Immature natural killer cell (primary cell): Measurements from ENCODE around the gene ANXA3. TPM values are rescaled to one million over a fixed set of nuclear protein-coding genes. Genes with fewer than 3 reads are reported as not detected.

Experiments used
- DNase-seq, 3 donors: peaks; one replicate each; pipeline ENCODE4 v3.0.0; 2022; ENCODE audit warnings: mixed read lengths in 1 of 3
- H3K27ac Mint-ChIP-seq, 6 donors: one replicate each; pipeline ENCODE4 v1.8.0; 2020; ENCODE audit warnings: mixed read lengths in 6 of 6, mild to moderate bottlenecking in 5 of 6, inconsistent platforms in 4 of 6, moderate library complexity in 3 of 6
- H3K27me3 Mint-ChIP-seq, 3 donors: one replicate each; pipeline ENCODE4 v1.8.0; 2020 to 2021; ENCODE audit warnings: low read depth in 3 of 3, mild to moderate bottlenecking in 3 of 3, mixed read lengths in 3 of 3, moderate library complexity in 3 of 3, inconsistent platforms in 1 of 3
- H3K36me3 Mint-ChIP-seq, 3 donors: one replicate each; pipeline ENCODE4 v1.8.0; 2020; ENCODE audit warnings: mixed read lengths in 3 of 3, inconsistent platforms in 2 of 3, mild to moderate bottlenecking in 2 of 3
- H3K4me1 Mint-ChIP-seq, 2 donors: one replicate each; pipeline ENCODE4 v1.8.0; 2020; ENCODE audit warnings: inconsistent platforms in 2 of 2, mild to moderate bottlenecking in 2 of 2, mixed read lengths in 2 of 2, moderate library complexity in 1 of 2
- H3K4me3 Mint-ChIP-seq, 5 donors: one replicate each; pipeline ENCODE4 v1.8.0; 2020; ENCODE audit warnings: mild to moderate bottlenecking in 5 of 5, mixed read lengths in 5 of 5, inconsistent platforms in 3 of 5, moderate library complexity in 3 of 5
- H3K9me3 Mint-ChIP-seq, 6 donors: one replicate each; pipeline ENCODE4 v1.8.0; 2020; ENCODE audit warnings: mild to moderate bottlenecking in 6 of 6, mixed read lengths in 6 of 6, inconsistent platforms in 4 of 6, moderate library complexity in 3 of 6
- polyA plus RNA-seq, 3 donors: library from polyadenylated mRNA; unstranded; fragments of 300-500 nt; fragmentation: Illumina TruSeq; gene quantifications; one replicate each; pipeline ENCODE4 v1.2.3, GENCODE V29; 2021

The ANXA3 gene
- polyA plus RNA-seq, 3 donors from 2014 or later, result not detected

DNA sequence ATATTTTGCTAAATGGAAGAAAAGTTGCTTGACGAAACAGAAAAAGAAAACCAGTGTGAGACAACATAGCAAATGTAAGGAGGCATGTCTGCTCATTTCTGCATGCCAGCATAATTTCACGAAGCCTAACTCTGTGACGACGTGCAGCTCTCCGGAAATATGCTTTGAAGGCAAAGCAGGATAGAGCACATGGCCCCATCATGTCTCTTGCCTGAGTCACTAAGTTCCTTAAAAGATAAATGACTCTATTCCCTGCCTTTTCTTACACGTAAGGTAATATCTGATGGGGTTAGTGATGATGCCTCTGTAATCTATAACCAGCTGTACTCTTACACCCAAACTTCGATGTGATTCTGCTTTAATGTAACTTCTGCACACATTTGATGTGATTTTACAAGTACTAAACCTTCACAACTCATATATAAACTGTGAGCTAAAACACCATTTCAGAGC lies 64.5 kb downstream of the ANXA3 start:
- no peak overlapping the region for H3K4me3 Mint-ChIP-seq
- H3K9me3 Mint-ChIP-seq, result no peaks in the 10 kb centered on the region
- H3K27me3 Mint-ChIP-seq, result peaks cover 0 to 4% (median 1%) of the 10 kb centered on the region in 3 donors
- no peaks in the 10 kb centered on the region for H3K4me1 Mint-ChIP-seq
- DNase-seq, result no peak
- no peaks in the 10 kb centered on the region for H3K36me3 Mint-ChIP-seq
- no peak overlapping the region for H3K27ac Mint-ChIP-seq

DNA sequence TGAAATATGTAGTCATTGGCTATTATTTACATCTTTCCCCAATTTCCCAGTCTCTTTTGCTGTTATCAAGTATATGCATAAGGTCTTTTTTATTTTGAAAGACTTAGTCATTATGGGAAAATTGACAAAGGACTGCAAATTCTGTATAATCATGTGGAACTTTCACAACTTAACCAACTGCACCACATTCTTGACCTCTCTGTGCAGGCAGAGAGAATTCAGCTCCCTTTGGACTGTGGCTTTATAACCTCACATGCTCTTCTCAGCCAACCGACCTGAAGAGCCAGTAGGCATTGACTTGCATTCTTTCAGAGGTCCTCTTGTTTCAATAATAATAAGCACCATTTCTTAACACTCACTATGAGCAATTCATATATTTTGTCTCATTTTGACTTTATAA lies 66.9 kb downstream of the ANXA3 start:
- peaks cover 0 to 7% (median 0%) of the 10 kb centered on the region in 3 donors for H3K27me3 Mint-ChIP-seq
- DNase-seq, result no peak
- no peaks in the 10 kb centered on the region for H3K9me3 Mint-ChIP-seq
- H3K36me3 Mint-ChIP-seq, result no peaks in the 10 kb centered on the region
- H3K4me1 Mint-ChIP-seq, result no peaks in the 10 kb centered on the region
- no peak overlapping the region for H3K4me3 Mint-ChIP-seq
- no peak overlapping the region for H3K27ac Mint-ChIP-seq

DNA sequence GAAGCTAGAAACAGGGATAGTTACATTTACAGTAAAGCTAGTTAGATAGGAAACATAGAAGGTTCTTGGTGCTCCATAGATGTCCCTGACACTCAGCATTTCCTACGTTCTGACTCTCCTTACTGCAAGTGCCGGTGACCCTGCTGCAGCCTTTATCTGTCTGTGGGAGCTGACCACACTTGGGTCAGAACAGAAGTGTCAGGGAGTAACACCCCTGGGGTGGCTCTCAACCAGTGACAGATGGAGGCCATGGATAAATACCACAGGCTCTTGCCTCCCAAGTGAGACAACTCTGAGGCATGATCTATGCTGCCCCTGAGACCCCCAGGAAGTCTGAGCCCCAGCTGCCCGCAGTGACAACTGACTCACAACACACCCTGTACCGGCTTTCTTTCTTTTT lies 69.8 kb downstream of the ANXA3 start:
- H3K27me3 Mint-ChIP-seq, result peaks cover 0 to 6% (median 0%) of the 10 kb centered on the region in 3 donors
- no peaks in the 10 kb centered on the region for H3K9me3 Mint-ChIP-seq
- no peaks in the 10 kb centered on the region for H3K36me3 Mint-ChIP-seq
- no peak overlapping the region for H3K27ac Mint-ChIP-seq
- H3K4me1 Mint-ChIP-seq, result no peaks in the 10 kb centered on the region
- no peak overlapping the region for H3K4me3 Mint-ChIP-seq
- DNase-seq, result no peak

DNA sequence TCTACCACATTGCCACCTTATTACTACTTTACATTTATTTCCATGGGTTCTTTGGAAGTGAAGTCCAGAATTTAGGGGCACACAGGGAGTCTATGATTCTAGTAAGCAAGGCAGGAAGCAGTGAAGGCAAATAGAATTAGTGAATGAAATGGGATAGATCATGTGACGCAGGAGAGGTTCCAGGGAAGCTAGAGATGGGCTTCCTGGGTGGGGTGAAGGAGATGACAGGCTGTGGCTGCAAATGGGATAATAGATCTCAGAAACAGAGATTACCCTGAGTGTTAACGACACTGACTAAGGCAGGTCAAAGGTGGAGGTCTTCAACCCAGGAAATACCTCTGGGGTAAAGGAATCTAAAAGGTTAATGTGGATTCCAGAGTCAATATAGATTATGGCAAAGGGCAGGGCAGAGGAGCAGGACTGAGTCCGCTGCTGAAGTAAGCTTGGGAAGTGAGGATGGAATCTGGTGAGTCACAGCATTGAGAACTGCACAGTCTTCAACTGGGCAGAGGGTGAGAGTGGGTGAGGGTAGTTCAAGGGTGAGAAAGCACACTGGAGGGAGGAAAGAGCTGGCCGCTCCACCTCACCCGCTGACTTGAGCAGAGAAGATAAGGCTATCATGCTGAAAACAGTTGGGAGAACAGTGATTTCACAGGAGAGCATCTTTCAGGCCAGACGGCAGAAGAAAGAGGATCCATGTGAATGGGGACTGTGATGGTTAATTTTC lies 70.8 kb downstream of the ANXA3 start:
- H3K9me3 Mint-ChIP-seq, result no peaks in the 10 kb centered on the region
- H3K27me3 Mint-ChIP-seq, result peaks cover 0 to 8% (median under 1%) of the 10 kb centered on the region in 3 donors
- no peak overlapping the region for H3K4me3 Mint-ChIP-seq
- H3K4me1 Mint-ChIP-seq, result no peaks in the 10 kb centered on the region
- H3K27ac Mint-ChIP-seq, result no peak overlapping the region
- no peak for DNase-seq
- H3K36me3 Mint-ChIP-seq, result no peaks in the 10 kb centered on the region

DNA sequence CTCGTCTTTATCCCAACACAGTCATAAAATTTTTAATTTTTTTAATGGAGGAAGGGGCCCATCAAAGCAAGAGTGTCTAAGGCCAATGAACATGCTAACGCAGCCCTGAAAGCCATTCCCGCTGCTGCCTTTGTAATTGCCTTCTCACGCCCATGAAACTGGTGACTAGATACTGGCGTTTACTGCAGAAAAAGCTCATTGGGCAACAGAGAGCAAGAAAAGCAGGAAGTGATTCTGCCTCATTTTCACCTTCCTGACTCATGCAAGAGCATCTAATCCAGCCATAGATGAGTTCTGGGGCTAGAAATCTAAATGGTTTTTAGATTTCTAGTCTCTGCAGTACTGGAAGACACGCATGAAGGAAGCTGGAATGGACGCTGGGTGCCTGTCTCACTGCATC lies 72.5 kb downstream of the ANXA3 start:
- no peak for DNase-seq
- H3K27ac Mint-ChIP-seq, result no peak overlapping the region
- peaks cover 0 to 9% (median 2%) of the 10 kb centered on the region in 3 donors for H3K27me3 Mint-ChIP-seq
- H3K36me3 Mint-ChIP-seq, result no peaks in the 10 kb centered on the region
- no peaks in the 10 kb centered on the region for H3K9me3 Mint-ChIP-seq
- H3K4me1 Mint-ChIP-seq, result no peaks in the 10 kb centered on the region
- H3K4me3 Mint-ChIP-seq, result no peak overlapping the region

DNA sequence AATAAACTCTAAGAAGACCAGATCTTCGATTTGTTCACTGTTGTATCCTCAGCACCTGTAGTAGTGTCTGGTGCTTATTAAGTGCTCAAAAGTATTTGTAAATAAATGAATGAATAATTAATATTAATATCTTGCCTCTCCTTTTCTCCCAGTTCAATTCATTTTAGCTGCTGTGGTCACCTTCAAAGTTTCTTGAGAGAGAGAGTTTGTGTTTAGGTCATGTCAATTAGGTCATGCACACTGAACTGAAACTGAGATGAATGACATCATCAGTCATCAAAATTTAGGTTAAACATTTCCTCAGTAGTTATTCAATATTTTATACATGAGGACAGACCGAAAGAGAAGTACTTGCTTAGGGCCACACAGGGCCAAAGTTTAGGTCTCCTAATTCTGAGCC lies 73.5 kb downstream of the ANXA3 start:
- no peaks in the 10 kb centered on the region for H3K9me3 Mint-ChIP-seq
- no peak for DNase-seq
- no peak overlapping the region for H3K4me3 Mint-ChIP-seq
- peaks cover 0 to 10% (median 2%) of the 10 kb centered on the region in 3 donors for H3K27me3 Mint-ChIP-seq
- no peaks in the 10 kb centered on the region for H3K36me3 Mint-ChIP-seq
- H3K27ac Mint-ChIP-seq, result no peak overlapping the region
- H3K4me1 Mint-ChIP-seq, result no peaks in the 10 kb centered on the region

DNA sequence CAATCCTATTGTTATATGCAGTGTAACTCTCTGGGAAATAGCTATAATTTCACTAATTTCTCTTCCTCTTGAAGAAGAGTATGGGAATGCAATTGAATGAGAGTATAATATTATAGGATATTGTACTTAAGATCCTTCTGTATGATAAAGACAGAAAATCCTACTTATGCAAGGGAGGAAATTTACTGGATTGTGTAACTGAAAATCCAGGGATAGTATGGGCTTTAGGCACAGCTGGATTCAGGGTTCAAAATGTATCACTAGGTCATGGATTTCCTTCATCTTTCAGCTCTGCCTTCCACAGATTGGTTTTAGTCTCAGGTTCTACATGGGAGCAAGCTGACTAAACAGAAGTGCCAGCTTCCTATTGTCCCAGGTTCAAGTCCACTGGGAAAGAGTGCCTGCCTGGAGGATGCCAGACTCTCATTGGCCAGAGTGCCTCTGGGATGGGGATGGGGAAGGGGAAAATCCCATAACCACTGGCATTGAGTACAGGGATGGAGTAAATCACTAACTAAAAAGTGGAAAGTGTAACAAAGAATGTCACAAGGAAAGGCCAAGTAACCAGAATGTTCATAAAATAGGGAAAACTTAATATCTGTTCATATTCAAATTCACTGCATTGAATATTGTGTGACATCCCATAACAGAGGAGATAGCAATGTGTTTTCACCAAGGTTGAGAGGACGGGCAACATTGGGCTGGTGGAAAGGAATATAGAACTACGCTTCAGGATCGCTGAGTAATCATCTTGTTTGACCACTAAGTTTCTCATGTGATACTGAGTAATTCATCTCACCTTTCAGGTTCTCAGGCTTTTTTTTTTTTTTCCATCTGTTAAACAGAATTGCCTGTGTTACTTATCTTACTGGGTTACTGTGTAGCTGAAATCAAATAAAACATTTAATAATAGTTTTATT lies 75.7 kb downstream of the ANXA3 start:
- no peak overlapping the region for H3K4me3 Mint-ChIP-seq
- no peaks in the 10 kb centered on the region for H3K9me3 Mint-ChIP-seq
- no peaks in the 10 kb centered on the region for H3K36me3 Mint-ChIP-seq
- peaks cover 0 to 12% (median 2%) of the 10 kb centered on the region in 3 donors for H3K27me3 Mint-ChIP-seq
- no peaks in the 10 kb centered on the region for H3K4me1 Mint-ChIP-seq
- H3K27ac Mint-ChIP-seq, result no peak overlapping the region
- DNase-seq, result no peak

DNA sequence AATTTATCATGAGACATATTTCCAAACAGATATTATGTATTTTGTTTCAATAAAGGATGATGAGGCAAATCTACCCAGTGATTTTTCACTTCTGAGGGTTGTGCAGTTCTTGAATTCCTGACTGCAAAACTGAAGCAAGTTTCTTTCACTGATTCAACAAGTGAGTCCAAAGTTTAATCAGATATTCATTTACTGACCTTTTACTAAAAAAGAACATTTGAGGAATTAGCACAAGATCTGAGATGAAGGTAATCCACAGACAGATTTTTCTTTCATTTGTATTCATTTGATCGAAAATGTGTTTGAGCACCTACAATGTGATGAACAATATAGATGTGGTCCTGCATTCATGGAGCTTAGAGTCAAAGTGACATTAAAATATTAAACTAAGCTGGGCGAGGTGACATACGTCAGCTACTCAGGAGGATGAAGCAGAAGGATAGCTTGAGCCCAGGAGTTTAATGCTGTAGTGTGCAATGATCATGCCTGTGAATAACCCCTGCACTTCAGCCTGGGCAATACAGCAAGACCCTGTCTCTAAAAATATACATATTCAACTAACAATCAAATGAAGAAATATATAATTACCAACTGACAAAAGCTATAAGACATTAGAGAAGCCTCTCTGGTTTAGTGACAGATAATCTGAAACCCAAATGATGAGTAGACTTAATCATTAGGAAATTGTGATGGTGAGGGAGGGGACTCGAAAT lies 76.6 kb downstream of the ANXA3 start:
- H3K4me1 Mint-ChIP-seq, result no peaks in the 10 kb centered on the region
- no peak overlapping the region for H3K27ac Mint-ChIP-seq
- no peak overlapping the region for H3K4me3 Mint-ChIP-seq
- H3K36me3 Mint-ChIP-seq, result no peaks in the 10 kb centered on the region
- H3K9me3 Mint-ChIP-seq, result no peaks in the 10 kb centered on the region
- peaks cover 0 to 12% (median 2%) of the 10 kb centered on the region in 3 donors for H3K27me3 Mint-ChIP-seq
- DNase-seq, result no peak

DNA sequence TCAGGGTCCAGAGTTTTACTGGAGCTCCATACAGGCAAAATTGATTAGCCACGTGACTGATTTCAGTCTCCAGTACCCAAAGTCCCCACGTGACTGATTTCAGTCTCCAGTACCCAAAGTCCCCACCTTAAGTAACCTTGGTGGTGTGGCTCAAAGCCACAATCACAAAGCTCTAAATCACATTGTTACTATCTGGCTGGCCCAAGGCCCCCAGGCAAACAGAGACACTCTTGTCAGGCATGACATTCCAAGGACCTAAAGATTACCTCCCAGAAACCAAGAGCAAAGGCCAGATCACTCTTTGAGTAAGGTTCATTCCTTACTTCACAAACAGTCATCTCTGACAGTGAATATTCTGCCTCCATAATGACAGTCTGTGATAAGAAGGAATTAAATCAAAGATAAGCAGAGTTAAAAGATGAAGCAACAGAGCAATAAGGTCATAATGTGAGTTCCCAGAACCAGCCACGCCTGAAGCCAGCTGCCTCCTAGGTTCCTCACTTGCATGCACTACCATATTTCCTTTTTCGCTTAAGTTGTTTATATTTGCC lies 78.5 kb downstream of the ANXA3 start:
- Mint-ChIP-seq H3K4me3 (peak overlapping the region in 1 of 5 donors; percentile 3), H3K9me3 (no peaks in the 10 kb centered on the region), H3K27ac (no peak overlapping the region), H3K27me3 (peaks cover 0 to 10% (median 3%) of the 10 kb centered on the region in 3 donors), H3K4me1 (no peaks in the 10 kb centered on the region), H3K36me3 (no peaks in the 10 kb centered on the region)
- no peak for DNase-seq

DNA sequence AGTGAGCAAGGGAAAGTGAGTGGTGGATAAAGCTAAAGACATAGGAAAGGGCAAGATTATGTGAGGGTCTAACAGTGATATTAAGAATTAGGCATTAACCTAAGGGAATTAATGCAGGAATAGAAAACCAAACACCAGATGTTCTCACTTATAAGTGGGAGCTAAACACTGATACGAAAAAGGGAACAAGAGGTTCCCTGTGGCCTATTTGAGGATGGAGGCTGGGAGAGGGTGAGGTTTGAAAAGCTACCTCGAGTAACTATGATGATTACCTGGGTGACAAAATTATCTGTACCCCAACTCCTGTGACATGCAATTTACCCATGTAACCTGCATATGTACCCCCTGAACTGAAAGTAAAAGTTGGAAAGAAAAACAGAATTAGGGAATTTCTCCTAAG lies 79.0 kb downstream of the ANXA3 start:
- Mint-ChIP-seq H3K4me3 (peak overlapping the region in 1 of 5 donors; percentile 3), H3K9me3 (no peaks in the 10 kb centered on the region), H3K27me3 (peaks cover 0 to 12% (median 4%) of the 10 kb centered on the region in 3 donors), H3K27ac (no peak overlapping the region), H3K36me3 (no peaks in the 10 kb centered on the region), H3K4me1 (no peaks in the 10 kb centered on the region)
- no peak for DNase-seq

DNA sequence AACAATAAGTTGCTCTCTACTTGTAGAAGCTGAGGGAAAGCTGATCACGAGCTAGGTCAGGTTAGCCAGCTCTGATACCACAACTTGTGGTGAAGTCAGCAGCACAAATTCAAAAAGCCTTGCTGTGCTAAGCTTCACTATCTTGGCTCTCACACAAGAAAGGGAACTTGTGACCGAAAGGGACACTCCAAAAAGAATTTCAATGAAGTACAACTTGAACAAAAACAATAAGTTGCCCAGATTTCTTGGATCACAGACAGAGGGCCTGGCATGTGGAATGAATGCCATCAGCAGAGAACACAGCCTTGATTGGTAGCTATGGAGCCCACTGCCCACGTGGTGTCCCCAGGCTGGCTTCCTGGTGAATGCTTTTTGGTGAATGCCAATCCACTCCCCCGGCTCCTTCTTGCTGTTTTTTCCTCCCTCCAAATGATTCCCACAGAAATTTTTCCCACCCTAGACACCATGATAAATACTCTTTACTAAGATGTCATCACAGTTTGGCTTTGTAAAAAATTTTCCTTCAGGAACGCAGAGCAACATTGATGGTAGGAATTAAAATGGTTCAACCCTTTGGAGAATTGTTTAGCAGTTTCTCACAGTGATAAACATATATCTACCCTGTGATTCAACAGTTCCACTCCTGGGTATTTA lies 82.6 kb downstream of the ANXA3 start:
- Mint-ChIP-seq H3K9me3 (no peaks in the 10 kb centered on the region), H3K27ac (no peak overlapping the region), H3K4me1 (peaks cover 2 to 6% of the 10 kb centered on the region in 2 donors), H3K4me3 (no peak overlapping the region), H3K27me3 (peaks cover 0 to 9% (median 2%) of the 10 kb centered on the region in 3 donors), H3K36me3 (no peaks in the 10 kb centered on the region)
- no peak for DNase-seq

DNA sequence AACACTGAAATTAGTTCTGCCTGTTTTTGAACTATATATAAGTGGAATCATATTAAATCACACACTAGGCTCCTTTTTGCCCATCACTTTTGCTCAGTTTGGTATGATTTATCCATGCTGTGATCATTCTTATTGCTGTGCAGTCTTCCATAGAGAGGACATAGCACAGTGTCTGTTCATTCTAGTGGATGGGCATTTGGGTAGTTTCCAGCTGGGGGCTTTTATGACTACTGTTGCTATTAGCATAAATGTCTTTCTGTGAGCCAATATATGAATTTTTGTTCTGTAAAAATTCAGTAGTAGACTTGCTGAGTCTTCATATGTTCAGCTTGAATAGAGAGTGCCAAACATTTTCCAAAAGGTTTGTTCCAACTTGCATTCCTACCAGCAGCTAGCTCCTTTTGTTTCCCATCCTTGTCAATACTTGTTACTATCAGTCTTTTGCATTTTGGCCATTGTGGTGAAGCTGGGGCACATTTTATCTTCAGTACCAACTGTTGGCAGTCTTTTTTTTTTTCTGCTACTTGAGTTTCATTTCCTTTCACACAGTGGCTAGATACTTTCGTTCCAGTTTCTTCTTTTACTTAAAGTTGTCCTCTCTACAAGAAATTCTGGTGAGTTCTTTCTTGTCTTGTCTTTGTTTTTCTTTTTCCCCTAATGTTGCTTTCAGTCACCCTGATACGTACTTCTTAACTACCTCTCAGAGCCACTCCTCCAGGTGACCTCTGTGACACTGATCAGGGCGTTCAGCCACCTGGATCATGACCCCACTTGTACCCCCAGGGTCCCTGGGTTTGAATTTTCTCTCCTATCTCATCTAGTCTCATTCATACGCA lies 87.0 kb downstream of the ANXA3 start:
- Mint-ChIP-seq H3K9me3 (no peaks in the 10 kb centered on the region), H3K4me1 (peaks cover 2 to 6% of the 10 kb centered on the region in 2 donors), H3K27ac (no peak overlapping the region)

More for the DNA sequence above, 87.0 kb downstream of the ANXA3 start:
- Mint-ChIP-seq H3K27me3 (peaks cover 0 to 4% (median 2%) of the 10 kb centered on the region in 3 donors), H3K4me3 (no peak overlapping the region), H3K36me3 (no peaks in the 10 kb centered on the region)
- no peak for DNase-seq
